A673 (cell line): ENCODE results near the gene LEO1. TPM values are rescaled to one million over a fixed set of nuclear protein-coding genes. Genes with fewer than 3 reads are reported as not detected.

Source experiments
- BruUV-seq: library from RNA; stranded (reverse); fragments of 400-500 nt; replicated peaks from 2 replicates; lab custom pipeline; 2021; lab: Mats Ljungman, UMichigan
- CTCF ChIA-PET: fragments of 300-600 bp; sonication (Branson Sonifier 250); formaldehyde crosslinking; loops from one replicate; lab custom pipeline; 2022; ENCODE audit warnings: antibody characterized with exemption; lab: Charles Lee
- POLR2A ChIA-PET: fragments of 300-600 bp; sonication (Branson Sonifier 250); formaldehyde crosslinking; loops from one replicate; lab custom pipeline; 2022; ENCODE audit warnings: antibody characterized with exemption; ENCODE audit not compliant: low non-redundant PET; lab: Charles Lee
- DNase-seq: peaks from one replicate; pipeline ENCODE4 v3.0.0-alpha.2; 2015; ENCODE audit warnings: low spot score
- H3K27ac ChIP-seq: fragments of 200-600 bp; sonication (generic); 2 replicates; pipeline ENCODE4 v1.5.1; 2016; ENCODE audit warnings: mixed run types, low read depth, mild to moderate bottlenecking, mixed read lengths, antibody characterized with exemption, low read length; ENCODE audit not compliant: poor library complexity, severe bottlenecking
- H3K27me3 ChIP-seq: fragments of 200-600 bp; sonication (generic); replicated peaks from 2 replicates; pipeline ENCODE4 v1.6.1; 2017; ENCODE audit warnings: mixed run types, low read depth, mild to moderate bottlenecking, mixed read lengths, antibody characterized with exemption, low read length; ENCODE audit not compliant: insufficient read depth, poor library complexity
- H3K36me3 ChIP-seq: fragments of 200-600 bp; sonication (generic); 2 replicates; pipeline ENCODE4 v1.6.1; 2016; ENCODE audit warnings: mixed run types, mild to moderate bottlenecking, mixed read lengths, antibody characterized with exemption, low read length; ENCODE audit not compliant: insufficient read depth, poor library complexity, severe bottlenecking
- H3K4me1 ChIP-seq: fragments of 200-600 bp; sonication (generic); 2 replicates; pipeline ENCODE4 v1.6.1; 2017; ENCODE audit warnings: mixed run types, mild to moderate bottlenecking, mixed read lengths, antibody characterized with exemption, low read length; ENCODE audit not compliant: insufficient read depth, poor library complexity, severe bottlenecking
- H3K4me3 ChIP-seq: fragments of 200-600 bp; sonication (generic); 2 replicates; pipeline ENCODE4 v1.5.1; 2016; ENCODE audit warnings: low read depth, mixed run types, mild to moderate bottlenecking, mixed read lengths, low read length; ENCODE audit not compliant: poor library complexity, severe bottlenecking
- H3K9me3 ChIP-seq: fragments of 200-600 bp; sonication (generic); 2 replicates; pipeline ENCODE4 v1.6.1; 2016; ENCODE audit warnings: mixed run types, low read depth, mild to moderate bottlenecking, mixed read lengths, antibody characterized with exemption, low read length; ENCODE audit not compliant: poor library complexity, severe bottlenecking
- EZH2 ChIP-seq: fragments of 200-600 bp; sonication (generic); IDR thresholded peaks from 2 replicates; pipeline ENCODE4 v1.6.1; 2017; ENCODE audit warnings: borderline replicate concordance, low read depth, mild to moderate bottlenecking, mixed read lengths, antibody characterized with exemption, low read length; ENCODE audit not compliant: poor library complexity, severe bottlenecking
- intact Hi-C: fragments of 100-400 bp; cut with micrococcal nuclease; formaldehyde crosslinking; loops from one replicate; pipeline ENCODE4 v1.10.0; 2022; ENCODE audit not compliant: unreplicated experiment
- total RNA-seq: library from RNA; stranded (reverse); gene quantifications from 2 replicates; pipeline ENCODE4 v1.2.3, GENCODE V29; 2021
- TF ChIP-seq, protein P1 (sequence below): fragments of 300-800, 200-600 bp; sonication (generic); conservative IDR thresholded peaks from 2 replicates; pipeline ENCODE4 v1.5.1; 2017; ENCODE audit warnings: low read depth, mild to moderate bottlenecking, antibody characterized with exemption, low read length, moderate library complexity, mixed read lengths

LEO1 gene
- total RNA-seq, 1 experiment from 2014 or later = 40.0 TPM

DNA sequence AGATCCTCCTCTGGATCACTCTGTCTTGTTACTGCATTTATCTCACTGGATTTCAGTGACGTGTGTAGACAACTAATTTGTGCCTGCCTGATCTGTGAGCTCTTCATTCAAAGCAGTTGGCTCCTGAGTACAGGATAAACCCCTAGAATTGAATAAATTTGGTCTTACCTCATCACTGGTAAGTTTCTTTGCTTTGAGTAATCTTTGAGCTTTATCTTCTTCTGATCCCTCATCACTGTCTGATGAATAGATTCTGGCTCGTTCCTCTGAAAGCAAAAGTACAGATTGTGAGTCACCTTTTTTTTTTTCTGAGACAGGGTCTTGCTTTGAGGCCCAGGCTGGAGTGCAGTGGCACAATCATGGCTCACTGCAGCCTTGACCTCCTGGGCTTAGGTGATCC, 24.5 kb downstream of the LEO1 start:
- no peak overlapping the region for H3K4me3 ChIP-seq
- ChIA-PET CTCF (interaction anchor here (0.6 kb wide), 1 partner anchor 45 kb away, joined by 3 read pairs; no protein-coding TSS in a partner anchor), POLR2A (no interaction called here)

DNA sequence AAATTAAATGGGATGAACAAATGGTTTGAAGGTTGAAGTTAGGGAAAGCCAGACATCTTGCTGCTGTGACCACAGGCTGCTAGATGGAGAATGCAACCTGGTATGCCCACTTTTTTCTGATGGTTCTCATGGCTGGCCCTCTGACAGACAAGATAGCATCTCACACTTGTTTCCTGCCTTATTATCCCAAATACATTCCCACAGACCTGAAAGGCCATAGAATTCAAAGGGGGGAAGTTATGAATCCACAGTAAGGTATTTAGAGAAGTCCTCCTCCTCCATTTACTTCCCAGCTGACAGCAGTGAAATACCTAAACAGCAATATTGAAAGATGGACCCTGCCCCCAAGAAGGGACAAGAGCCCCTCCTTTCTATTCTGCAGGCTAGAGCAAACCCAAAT, 32.4 kb downstream of the LEO1 start:
- no peak overlapping the region for H3K27ac ChIP-seq
- TF ChIP-seq EZH2 = no peak
- TF ChIP-seq, protein P1, sequence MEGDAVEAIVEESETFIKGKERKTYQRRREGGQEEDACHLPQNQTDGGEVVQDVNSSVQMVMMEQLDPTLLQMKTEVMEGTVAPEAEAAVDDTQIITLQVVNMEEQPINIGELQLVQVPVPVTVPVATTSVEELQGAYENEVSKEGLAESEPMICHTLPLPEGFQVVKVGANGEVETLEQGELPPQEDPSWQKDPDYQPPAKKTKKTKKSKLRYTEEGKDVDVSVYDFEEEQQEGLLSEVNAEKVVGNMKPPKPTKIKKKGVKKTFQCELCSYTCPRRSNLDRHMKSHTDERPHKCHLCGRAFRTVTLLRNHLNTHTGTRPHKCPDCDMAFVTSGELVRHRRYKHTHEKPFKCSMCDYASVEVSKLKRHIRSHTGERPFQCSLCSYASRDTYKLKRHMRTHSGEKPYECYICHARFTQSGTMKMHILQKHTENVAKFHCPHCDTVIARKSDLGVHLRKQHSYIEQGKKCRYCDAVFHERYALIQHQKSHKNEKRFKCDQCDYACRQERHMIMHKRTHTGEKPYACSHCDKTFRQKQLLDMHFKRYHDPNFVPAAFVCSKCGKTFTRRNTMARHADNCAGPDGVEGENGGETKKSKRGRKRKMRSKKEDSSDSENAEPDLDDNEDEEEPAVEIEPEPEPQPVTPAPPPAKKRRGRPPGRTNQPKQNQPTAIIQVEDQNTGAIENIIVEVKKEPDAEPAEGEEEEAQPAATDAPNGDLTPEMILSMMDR = no peak
- H3K4me3 ChIP-seq = no peak overlapping the region
- H3K9me3 ChIP-seq = no peaks in the 10 kb centered on the region
- no peak for DNase-seq
- no TSS peak for BruUV-seq
- POLR2A ChIA-PET = no interaction called here
- H3K4me1 ChIP-seq = no peaks in the 10 kb centered on the region
- intact Hi-C loops = no loop called here
- CTCF ChIA-PET = no interaction called here
- H3K27me3 ChIP-seq = no peaks in the 10 kb centered on the region
- H3K36me3 ChIP-seq = peaks cover 29% of the 10 kb centered on the region

More for the DNA sequence above, 24.5 kb downstream of the LEO1 start:
- Histone ChIP-seq H3K27me3 (no peaks in the 10 kb centered on the region), H3K9me3 (no peaks in the 10 kb centered on the region), H3K27ac (no peak overlapping the region), H3K36me3 (peaks cover 65% of the 10 kb centered on the region), H3K4me1 (no peaks in the 10 kb centered on the region)
- DNase-seq = no peak
- intact Hi-C loops = no loop called here
- TF ChIP-seq, protein P1 = no peak
- no peak for TF ChIP-seq EZH2
- BruUV-seq = no TSS peak

DNA sequence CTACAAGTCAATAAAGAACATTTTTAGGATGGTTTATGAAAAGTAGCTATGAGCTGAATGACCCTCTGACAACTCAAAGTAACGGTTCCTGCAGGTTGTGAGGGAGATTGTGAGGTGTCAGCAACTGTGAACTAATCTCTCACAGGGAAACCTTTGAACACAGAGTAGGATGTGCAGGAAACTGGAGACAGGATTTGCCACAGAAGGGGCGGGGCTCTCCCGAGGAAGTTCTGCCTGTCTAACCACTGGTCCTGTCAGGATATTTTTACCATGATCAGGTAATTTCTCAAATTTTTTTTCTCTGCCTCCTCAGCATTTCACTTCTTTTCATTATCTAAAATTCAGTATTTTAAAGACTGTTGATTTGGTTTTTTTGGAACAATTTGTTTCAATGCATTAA, 33.3 kb downstream of the LEO1 start:
- H3K27ac ChIP-seq = no peak overlapping the region
- no peak for TF ChIP-seq EZH2
- TF ChIP-seq, protein P1 = no peak

More for the DNA sequence above, 33.3 kb downstream of the LEO1 start:
- no peak for DNase-seq
- no peaks in the 10 kb centered on the region for H3K27me3 ChIP-seq
- BruUV-seq = no TSS peak
- no peaks in the 10 kb centered on the region for H3K9me3 ChIP-seq
- H3K36me3 ChIP-seq = peaks cover 29% of the 10 kb centered on the region
- CTCF ChIA-PET = no interaction called here
- intact Hi-C loops = no loop called here
- POLR2A ChIA-PET = no interaction called here
- H3K4me3 ChIP-seq = no peak overlapping the region
- no peaks in the 10 kb centered on the region for H3K4me1 ChIP-seq
